Astrocyte of the spinal cord (primary cell): ENCODE measurements around the gene DNAH17.

Experiments
- DNase-seq: peaks from one replicate; pipeline ENCODE4 v3.0.0; 2011; ENCODE audit warnings: low read depth, low spot score
- H3K4me3 ChIP-seq: 2 replicates; pipeline ENCODE4 v1.5.1; 2011; ENCODE audit warnings: low read depth, mild to moderate bottlenecking, low read length, moderate library complexity
- CTCF ChIP-seq: IDR thresholded peaks from 2 replicates; pipeline ENCODE4 v1.5.1; 2012; ENCODE audit warnings: low read depth, mild to moderate bottlenecking, low read length, inconsistent platforms
- in situ Hi-C: cut with HindIII; loops from 2 replicates; pipeline ENCODE4 v1.10.0; 2017; ENCODE audit warnings: low sequenced_read_pairs

DNAH17 gene

GRCh38 chr17:78598013-78598471 is 20.8 kb upstream of the DNAH17 start:
- no peak for TF ChIP-seq CTCF
- DNase-seq = no peak
- H3K4me3 ChIP-seq = no peak overlapping the region
- in situ Hi-C loops = no loop called here

GRCh38 chr17:78596871-78597764 is 19.9 kb upstream of the DNAH17 start:
- no peak overlapping the region for H3K4me3 ChIP-seq
- in situ Hi-C loops = no loop called here
- TF ChIP-seq CTCF = no peak
- no peak for DNase-seq

- no peak overlapping the region for H3K4me3 ChIP-seq
- no peak for DNase-seq
- TF ChIP-seq CTCF = no peak
- in situ Hi-C loops = no loop called here
Measured at GRCh38 chr17:78595135-78595810, 18.1 kb upstream of the DNAH17 start.

GRCh38 chr17:78592991-78593329 is 15.8 kb upstream of the DNAH17 start:
- in situ Hi-C loops = no loop called here
- no peak overlapping the region for H3K4me3 ChIP-seq
- DNase-seq = no peak
- TF ChIP-seq CTCF = no peak

- DNase-seq = no peak
- in situ Hi-C loops = no loop called here
- H3K4me3 ChIP-seq = no peak overlapping the region
- TF ChIP-seq CTCF = no peak
Measured at GRCh38 chr17:78591263-78591671, 14.1 kb upstream of the DNAH17 start.

- TF ChIP-seq CTCF = no peak
- no peak for DNase-seq
- in situ Hi-C loops = no loop called here
- no peak overlapping the region for H3K4me3 ChIP-seq
Measured at GRCh38 chr17:78589885-78590284, 12.7 kb upstream of the DNAH17 start.
